ENCODE results near the gene GRM7. TPM values are rescaled to one million over a fixed set of nuclear protein-coding genes. Genes with fewer than 3 reads are reported as not detected.

Gene GRM7
- total RNA-seq, 2 donors from 2014 or later = 0.68 to 3.9 TPM

- no peak overlapping the region for H3K4me3 ChIP-seq
- H3K27me3 ChIP-seq (replicated peaks; ENCODE audit: insufficient read depth) = no peaks in the 10 kb centered on the region
- DNase-seq (ENCODE audit: low spot score) = no peak
- ATAC-seq (ENCODE audit: insufficient number of reproducible peaks, low FRiP score, low read depth) = no peak
- no peaks in the 10 kb centered on the region for H3K4me1 ChIP-seq (ENCODE audit: control insufficient read depth in 1 of 2, low read depth in 2 of 2)
- H3K27ac ChIP-seq = no peak overlapping the region
- no peaks in the 10 kb centered on the region for H3K9me3 ChIP-seq
- H3K36me3 ChIP-seq = no peaks in the 10 kb centered on the region
- TF ChIP-seq, protein P1, sequence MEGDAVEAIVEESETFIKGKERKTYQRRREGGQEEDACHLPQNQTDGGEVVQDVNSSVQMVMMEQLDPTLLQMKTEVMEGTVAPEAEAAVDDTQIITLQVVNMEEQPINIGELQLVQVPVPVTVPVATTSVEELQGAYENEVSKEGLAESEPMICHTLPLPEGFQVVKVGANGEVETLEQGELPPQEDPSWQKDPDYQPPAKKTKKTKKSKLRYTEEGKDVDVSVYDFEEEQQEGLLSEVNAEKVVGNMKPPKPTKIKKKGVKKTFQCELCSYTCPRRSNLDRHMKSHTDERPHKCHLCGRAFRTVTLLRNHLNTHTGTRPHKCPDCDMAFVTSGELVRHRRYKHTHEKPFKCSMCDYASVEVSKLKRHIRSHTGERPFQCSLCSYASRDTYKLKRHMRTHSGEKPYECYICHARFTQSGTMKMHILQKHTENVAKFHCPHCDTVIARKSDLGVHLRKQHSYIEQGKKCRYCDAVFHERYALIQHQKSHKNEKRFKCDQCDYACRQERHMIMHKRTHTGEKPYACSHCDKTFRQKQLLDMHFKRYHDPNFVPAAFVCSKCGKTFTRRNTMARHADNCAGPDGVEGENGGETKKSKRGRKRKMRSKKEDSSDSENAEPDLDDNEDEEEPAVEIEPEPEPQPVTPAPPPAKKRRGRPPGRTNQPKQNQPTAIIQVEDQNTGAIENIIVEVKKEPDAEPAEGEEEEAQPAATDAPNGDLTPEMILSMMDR (IDR thresholded peaks at IDR 0.05) = no peak
These were observed 600.4 kb downstream of the GRM7 start for GRCh38 chr3:7461202-7461825.

- no peaks in the 10 kb centered on the region for H3K9me3 ChIP-seq
- ATAC-seq (ENCODE audit: insufficient number of reproducible peaks, low FRiP score, low read depth) = no peak
- H3K27me3 ChIP-seq (replicated peaks; ENCODE audit: insufficient read depth) = no peaks in the 10 kb centered on the region
- no peaks in the 10 kb centered on the region for H3K36me3 ChIP-seq
- H3K27ac ChIP-seq = no peak overlapping the region
- TF ChIP-seq, protein P1 (IDR thresholded peaks at IDR 0.05) = no peak
- DNase-seq (ENCODE audit: low spot score) = no peak
- no peaks in the 10 kb centered on the region for H3K4me1 ChIP-seq (ENCODE audit: control insufficient read depth in 1 of 2, low read depth in 2 of 2)
- no peak overlapping the region for H3K4me3 ChIP-seq
These were observed 609.0 kb downstream of the GRM7 start for GRCh38 chr3:7469866-7470265.

DNA sequence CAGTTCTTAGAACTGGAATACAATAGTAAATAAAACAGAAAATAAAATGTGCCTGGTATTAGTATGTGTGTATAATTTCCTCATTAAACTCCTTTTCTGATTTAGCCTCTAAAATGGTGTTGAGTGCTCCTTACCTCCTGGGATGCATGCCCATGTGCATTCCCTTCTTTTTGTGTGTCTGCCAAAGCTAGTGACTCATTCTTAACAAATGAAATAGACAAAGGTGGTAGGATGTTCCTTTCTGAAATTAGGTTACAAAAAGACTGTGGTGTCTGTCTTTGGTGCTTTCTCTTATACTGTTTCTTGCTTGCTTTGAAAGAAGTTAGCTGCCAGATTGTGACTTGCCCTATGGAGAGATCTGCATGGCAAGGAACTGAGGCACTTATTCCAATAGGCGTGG lies 623.7 kb downstream of the GRM7 start:
- TF ChIP-seq, protein P1 (IDR thresholded peaks at IDR 0.05) = no peak
- no peaks in the 10 kb centered on the region for H3K9me3 ChIP-seq
- H3K4me1 ChIP-seq (ENCODE audit: control insufficient read depth in 1 of 2, low read depth in 2 of 2) = peaks cover 0 to 17% of the 10 kb centered on the region in 2 donors
- H3K27me3 ChIP-seq (replicated peaks; ENCODE audit: insufficient read depth) = no peaks in the 10 kb centered on the region
- no peak overlapping the region for H3K27ac ChIP-seq
- no peaks in the 10 kb centered on the region for H3K36me3 ChIP-seq
- no peak for DNase-seq (ENCODE audit: low spot score)
- H3K4me3 ChIP-seq = no peak overlapping the region
- no peak for ATAC-seq (ENCODE audit: insufficient number of reproducible peaks, low FRiP score, low read depth)

DNA sequence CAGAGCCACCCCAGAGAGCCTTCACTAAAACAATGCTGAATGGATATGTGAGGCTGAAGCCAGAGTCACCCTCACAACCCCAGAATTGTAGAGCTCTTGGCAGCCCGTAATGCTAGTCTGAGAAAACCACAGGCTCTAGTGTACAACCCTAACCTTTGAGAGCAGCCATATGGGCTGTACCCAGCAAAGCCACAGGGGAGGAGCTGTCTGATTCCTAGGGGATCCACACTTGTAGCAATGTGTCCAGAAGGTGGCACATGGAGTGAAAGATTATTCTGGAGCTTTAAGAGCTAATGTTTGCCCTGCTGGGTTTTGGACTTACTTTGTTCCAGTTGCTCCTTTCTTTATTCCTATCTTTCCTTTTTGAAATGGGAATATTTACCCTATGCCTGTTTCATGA lies 626.8 kb downstream of the GRM7 start:
- H3K4me3 ChIP-seq = no peak overlapping the region
- no peak overlapping the region for H3K27ac ChIP-seq
- no peaks in the 10 kb centered on the region for H3K36me3 ChIP-seq
- peaks cover 0 to 17% of the 10 kb centered on the region in 2 donors for H3K4me1 ChIP-seq (ENCODE audit: control insufficient read depth in 1 of 2, low read depth in 2 of 2)
- ATAC-seq (ENCODE audit: insufficient number of reproducible peaks, low FRiP score, low read depth) = no peak
- no peaks in the 10 kb centered on the region for H3K9me3 ChIP-seq
- TF ChIP-seq, protein P1 (IDR thresholded peaks at IDR 0.05) = no peak
- H3K27me3 ChIP-seq (replicated peaks; ENCODE audit: insufficient read depth) = no peaks in the 10 kb centered on the region
- no peak for DNase-seq (ENCODE audit: low spot score)

DNA sequence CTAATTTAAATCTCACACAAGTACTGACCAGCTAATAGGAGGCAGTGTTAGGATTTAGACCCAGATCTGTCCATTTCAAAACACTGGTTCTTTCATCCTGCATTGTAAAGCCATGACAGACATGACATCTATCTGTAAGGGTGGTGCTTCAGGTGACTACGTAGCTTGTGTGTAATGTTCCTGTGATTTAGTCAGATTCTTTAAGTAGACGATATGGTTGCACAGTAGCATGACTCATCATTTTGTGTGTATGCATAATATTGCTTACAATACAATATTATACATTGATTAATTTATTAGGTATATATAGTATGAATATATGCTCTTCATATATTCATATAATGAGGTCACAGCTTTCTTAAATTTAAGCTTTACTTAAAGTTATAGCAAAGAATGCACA lies 628.5 kb downstream of the GRM7 start:
- H3K36me3 ChIP-seq = no peaks in the 10 kb centered on the region
- no peak overlapping the region for H3K4me3 ChIP-seq
- ATAC-seq (ENCODE audit: insufficient number of reproducible peaks, low FRiP score, low read depth) (no peak), DNase-seq (ENCODE audit: low spot score) (no peak)
- no peak overlapping the region for H3K27ac ChIP-seq
- peaks cover 0 to 11% of the 10 kb centered on the region in 2 donors for H3K4me1 ChIP-seq (ENCODE audit: control insufficient read depth in 1 of 2, low read depth in 2 of 2)
- no peaks in the 10 kb centered on the region for H3K27me3 ChIP-seq (replicated peaks; ENCODE audit: insufficient read depth)
- TF ChIP-seq, protein P1 (IDR thresholded peaks at IDR 0.05) = no peak
- H3K9me3 ChIP-seq = peaks cover 3% of the 10 kb centered on the region

Data from thoracic aorta (tissue), 2 donors.